GM12801 (cell line): ENCODE results near the gene SPECC1.

Experiments used
- TF ChIP-seq, protein P1 (sequence below): IDR thresholded peaks from one replicate; pipeline ENCODE4 v1.5.1; 2011; ENCODE audit warnings: control low read depth; ENCODE audit not compliant: insufficient read length; ENCODE audit errors: extremely low read depth

Gene SPECC1

DNA sequence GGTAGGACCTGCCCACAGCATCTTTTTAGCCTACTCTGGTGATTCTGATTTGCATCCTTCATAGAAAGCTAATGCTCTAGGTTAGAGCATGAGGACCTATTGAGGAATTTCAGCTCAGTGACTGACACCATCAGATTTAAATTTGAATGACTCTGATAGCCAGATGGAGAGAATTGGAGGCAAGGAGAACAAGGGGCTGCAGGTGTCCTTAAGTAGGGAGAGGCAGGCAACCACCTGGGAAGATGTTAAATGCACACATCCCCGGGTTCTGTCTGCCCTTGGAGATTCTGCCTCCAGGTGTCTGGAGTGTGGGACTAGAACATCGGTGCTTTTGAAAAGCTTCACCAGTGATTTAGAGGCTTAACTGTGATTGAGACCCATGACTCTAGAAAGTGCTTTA is 221.8 kb downstream of the SPECC1 start:
- TF ChIP-seq, protein P1, sequence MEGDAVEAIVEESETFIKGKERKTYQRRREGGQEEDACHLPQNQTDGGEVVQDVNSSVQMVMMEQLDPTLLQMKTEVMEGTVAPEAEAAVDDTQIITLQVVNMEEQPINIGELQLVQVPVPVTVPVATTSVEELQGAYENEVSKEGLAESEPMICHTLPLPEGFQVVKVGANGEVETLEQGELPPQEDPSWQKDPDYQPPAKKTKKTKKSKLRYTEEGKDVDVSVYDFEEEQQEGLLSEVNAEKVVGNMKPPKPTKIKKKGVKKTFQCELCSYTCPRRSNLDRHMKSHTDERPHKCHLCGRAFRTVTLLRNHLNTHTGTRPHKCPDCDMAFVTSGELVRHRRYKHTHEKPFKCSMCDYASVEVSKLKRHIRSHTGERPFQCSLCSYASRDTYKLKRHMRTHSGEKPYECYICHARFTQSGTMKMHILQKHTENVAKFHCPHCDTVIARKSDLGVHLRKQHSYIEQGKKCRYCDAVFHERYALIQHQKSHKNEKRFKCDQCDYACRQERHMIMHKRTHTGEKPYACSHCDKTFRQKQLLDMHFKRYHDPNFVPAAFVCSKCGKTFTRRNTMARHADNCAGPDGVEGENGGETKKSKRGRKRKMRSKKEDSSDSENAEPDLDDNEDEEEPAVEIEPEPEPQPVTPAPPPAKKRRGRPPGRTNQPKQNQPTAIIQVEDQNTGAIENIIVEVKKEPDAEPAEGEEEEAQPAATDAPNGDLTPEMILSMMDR, result no peak

DNA sequence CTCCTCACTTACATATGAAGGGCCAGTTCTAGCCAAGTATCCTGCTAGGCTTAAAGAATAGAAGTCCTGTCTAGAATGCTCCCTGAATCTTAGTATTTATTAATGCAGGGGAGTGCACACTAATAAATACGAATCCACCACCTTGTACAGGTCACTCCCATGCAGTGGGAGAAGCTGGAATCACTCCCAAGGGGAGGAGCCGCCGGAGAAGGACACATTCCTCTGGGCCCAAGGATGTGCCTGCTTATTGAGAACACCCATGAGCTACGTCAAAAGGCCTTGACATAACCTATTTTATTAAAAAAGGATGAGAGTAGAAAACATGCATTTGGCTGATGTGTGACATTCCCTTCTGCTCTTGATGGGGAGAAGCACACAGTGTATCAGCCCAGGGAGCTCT is 223.5 kb downstream of the SPECC1 start:
- TF ChIP-seq, protein P1, result no peak

DNA sequence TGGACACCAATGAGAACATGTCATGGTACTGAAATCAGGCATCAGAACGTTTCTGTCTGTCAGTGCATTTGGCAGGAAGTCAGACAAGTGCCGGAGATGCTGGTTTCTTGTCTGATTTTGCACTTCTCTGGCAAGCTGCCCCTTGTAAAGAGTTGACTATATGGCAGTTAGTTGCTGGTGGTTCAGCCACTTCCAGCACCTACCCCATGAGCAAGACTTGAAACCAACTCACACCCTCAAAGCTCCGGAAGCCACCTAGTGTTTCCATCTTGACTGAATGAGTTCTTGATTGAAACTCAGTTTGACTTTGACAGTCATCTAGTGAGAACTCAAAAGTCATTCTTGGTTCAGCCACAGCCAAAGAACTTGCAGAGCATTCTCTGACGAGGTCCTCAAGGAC is 225.1 kb downstream of the SPECC1 start:
- TF ChIP-seq, protein P1, result no peak

DNA sequence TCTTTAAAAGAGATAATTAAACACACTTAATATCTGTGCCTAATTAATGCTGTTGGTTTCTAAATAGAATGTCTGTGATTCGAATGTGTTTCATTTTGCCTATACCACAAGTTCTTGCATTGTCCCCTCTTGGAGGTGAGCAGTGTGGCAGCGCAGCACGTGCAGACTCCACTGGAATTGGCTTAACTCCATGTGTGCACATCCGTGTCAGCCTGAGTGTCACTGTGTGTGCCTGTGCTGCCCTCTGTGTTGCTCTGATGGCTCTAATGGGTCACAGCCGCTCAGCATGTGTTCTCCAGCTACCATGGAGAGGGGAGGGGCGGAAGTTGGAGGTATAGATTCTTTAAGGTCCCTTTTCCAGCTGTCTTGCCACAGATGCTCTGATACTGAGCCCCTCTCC is 226.6 kb downstream of the SPECC1 start:
- TF ChIP-seq, protein P1, result no peak

DNA sequence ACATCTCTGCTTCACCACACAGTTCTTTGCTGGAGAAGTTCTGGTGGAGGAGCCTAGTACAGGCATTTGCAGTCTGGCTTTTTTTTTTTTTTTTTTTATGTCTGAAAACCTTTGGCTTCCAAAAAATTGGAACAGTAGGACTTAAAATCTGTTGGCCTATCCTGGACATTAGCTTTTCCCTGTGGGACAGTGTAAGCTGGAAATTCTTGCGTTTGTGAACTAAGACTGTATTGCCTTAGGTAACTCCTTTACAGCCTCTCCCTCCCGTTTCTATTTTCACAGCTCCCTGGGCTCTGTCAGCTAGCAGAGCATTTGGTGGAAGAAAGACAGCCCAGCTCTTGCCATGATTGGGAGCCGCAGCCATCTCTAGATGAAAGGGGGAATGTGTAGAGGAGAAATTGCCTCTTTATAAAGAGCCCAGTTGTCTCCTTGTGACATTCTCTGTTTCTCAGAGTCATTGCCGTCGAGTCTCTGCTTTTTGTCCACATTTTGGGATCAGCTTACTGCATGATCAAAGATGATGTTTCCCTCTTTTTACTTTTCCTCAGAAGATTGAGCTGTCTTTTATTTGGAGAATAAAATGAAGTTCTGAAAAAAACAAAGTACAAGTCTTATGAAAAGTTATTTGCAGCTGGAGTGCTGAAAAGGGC is 227.5 kb downstream of the SPECC1 start:
- TF ChIP-seq, protein P1, result no peak

DNA sequence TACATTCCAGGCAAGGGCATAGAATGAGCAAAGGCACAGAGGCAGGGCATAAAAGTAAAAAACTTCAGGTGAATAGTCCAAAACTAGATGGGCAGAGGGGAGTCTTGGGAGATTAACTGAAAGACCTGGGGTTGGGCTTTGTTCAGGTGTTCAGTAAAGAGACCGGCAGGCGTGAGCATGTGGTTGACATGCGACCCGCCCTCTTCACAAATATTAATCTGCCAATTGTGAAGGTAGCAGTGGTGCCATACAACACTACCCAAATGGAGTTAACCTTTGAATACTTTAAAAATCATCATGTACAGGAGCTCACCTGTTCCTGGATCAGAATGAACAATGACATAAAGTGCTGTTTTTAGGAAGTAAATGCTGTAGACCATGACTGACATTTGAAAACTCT is 232.7 kb downstream of the SPECC1 start:
- TF ChIP-seq, protein P1, result no peak

DNA sequence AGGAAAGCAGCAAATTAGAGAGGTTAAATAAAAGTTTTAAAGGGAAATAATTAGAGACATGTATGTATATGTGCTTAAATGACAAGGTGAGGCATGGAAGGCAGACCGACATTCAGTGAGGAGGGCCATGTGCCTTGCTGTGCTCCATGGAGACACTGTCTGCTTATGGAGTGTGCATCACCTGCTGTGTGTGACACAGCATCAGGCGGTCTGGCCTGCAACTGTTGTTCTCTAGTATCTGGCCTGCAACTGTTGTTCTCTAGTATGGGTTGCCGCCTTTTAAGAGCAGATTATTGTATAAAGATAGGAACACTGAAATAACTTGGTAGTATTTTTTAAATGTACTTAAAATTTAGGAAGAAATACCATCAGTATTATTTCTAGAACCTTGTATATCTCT is 233.1 kb downstream of the SPECC1 start:
- TF ChIP-seq, protein P1, result no peak

DNA sequence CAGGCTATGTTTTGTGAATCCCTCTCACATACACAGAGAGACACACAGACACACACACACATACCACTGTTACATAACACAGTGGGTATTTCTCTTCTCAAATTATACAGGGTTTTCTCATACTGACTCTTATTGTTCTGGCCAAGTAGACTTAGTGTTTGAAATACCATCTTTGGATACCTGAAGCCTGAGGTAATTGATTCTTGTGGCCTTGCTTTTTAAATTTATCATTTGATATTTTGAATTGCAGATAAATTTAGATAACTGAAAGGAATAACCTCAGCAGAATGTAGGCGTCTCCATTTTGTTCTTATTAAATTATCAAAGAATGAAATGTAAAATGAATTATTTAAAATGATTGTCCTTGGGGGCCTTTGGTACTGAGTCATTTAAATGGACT is 234.4 kb downstream of the SPECC1 start:
- TF ChIP-seq, protein P1, result no peak
